ENCODE measurements around the gene BIVM. TPM values are rescaled to one million over a fixed set of nuclear protein-coding genes. Genes with fewer than 3 reads are reported as not detected.
A peak's percentile ranks its signal among the peaks of the same experiment; 100 is the strongest.

Gene BIVM
- polyA plus RNA-seq, 2 of the 4 experiments (the other 2 are of a cell fraction) = 7.4 to 14.7 TPM

DNA sequence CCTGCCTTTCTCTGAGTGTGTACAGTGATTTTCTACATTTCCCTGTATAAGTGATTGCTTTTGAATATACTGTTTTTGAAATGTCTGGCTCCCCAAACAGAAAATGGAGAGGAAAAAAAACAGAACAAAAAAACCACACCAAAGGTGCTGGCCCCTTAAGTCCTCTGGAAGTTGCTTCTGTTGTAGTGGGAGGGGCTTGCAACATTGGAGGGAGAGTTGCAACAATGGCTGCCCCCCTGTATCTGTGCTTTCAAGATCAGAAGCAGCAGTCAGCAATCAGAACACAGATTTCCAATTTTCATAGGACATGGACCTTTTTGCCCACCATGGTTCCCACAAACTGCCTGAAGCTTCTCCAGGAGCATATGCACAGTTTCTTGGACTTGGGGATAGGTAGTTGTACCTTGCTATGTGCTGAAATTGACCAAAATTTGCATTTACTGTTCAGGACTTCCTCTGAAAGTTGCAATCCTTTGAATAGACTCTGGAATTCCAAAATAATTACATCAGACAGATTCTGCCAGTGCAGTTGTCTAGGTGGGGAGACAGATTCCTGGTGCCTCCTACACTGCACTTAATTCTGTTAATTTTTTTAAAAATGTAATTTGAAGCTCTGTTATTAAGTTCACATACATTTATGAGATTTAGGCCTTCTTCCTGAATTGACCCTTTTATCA lies 13.8 kb downstream of the BIVM start (continued):
- TF ChIP-seq, protein P1, sequence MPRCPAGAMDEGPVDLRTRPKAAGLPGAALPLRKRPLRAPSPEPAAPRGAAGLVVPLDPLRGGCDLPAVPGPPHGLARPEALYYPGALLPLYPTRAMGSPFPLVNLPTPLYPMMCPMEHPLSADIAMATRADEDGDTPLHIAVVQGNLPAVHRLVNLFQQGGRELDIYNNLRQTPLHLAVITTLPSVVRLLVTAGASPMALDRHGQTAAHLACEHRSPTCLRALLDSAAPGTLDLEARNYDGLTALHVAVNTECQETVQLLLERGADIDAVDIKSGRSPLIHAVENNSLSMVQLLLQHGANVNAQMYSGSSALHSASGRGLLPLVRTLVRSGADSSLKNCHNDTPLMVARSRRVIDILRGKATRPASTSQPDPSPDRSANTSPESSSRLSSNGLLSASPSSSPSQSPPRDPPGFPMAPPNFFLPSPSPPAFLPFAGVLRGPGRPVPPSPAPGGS (IDR thresholded peaks at IDR 0.05) = no peak
- TF ChIP-seq HOXB13 (CRISPR knock-in tag; IDR thresholded peaks at IDR 0.05; ENCODE audit: low read depth) = no peak
- no peak for TF ChIP-seq JUN (IDR thresholded peaks at IDR 0.05)
- TF ChIP-seq CBX2 (IDR thresholded peaks at IDR 0.05; ENCODE audit: borderline replicate concordance, low read depth) = no peak
- TF ChIP-seq EHMT2 (IDR thresholded peaks at IDR 0.05; ENCODE audit: low read depth) = no peak
- no peak for TF ChIP-seq MAZ (IDR thresholded peaks at IDR 0.05; ENCODE audit: borderline replicate concordance, low read depth, low read length)

DNA sequence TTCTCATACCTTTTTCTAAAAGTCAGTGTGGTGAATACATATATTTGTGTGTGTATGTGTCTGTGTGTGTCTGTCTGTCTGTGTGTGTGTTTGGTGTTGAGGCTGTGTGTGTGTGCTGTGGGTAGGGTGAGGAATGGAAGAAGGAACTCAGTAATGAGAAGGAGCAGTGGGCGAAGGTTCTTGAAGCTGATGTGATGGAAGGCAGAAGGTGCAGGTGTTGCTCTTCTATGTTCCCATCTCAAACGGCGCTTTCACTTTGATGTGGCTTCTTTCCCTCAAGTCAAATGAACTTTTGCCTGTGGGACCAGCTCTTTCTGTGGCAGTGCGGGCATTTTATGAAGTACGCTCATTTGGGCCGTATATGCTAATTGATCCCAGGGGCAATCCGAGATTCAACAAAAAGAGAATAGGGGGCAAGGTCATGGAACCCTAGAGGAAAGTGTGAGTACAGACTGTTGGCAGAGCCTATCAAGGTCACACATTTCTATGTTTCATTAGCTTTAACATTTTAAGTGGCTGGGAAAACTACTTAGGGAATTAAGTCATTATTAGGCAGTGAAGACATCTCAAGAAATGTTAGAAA lies 15.2 kb downstream of the BIVM start:
- Histone ChIP-seq H3K4me3 (no peak overlapping the region), H3K4me2 (no peak overlapping the region), H3K4me1 (no peaks in the 10 kb centered on the region), H3K9me3 (no peaks in the 10 kb centered on the region), H3K27ac (no peak overlapping the region)
- WGBS (ENCODE audit: missing lambda C conversion rate) = 90% methylated on average over 7 of the region's 7 CpGs
- ATAC-seq = no peak
- TF ChIP-seq, protein P2, sequence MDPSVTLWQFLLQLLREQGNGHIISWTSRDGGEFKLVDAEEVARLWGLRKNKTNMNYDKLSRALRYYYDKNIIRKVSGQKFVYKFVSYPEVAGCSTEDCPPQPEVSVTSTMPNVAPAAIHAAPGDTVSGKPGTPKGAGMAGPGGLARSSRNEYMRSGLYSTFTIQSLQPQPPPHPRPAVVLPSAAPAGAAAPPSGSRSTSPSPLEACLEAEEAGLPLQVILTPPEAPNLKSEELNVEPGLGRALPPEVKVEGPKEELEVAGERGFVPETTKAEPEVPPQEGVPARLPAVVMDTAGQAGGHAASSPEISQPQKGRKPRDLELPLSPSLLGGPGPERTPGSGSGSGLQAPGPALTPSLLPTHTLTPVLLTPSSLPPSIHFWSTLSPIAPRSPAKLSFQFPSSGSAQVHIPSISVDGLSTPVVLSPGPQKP (IDR thresholded peaks at IDR 0.05; ENCODE audit: low read depth, low read length) = no peak
- TF ChIP-seq KDM5A (IDR thresholded peaks at IDR 0.05) = no peak
- TF ChIP-seq HDAC2 (IDR thresholded peaks at IDR 0.05) = no peak
- no peak for TF ChIP-seq CHD2 (IDR thresholded peaks at IDR 0.05; ENCODE audit: low read length, partially characterized antibody)
- ChIA-PET POLR2A (no interaction called here), CTCF (interaction anchor here (1.3 kb wide), 1 partner anchor 14 kb away, joined by 4 read pairs; no protein-coding TSS in a partner anchor)
- DNase-seq (ENCODE audit: low read depth in 1 of 2, low spot score in 1 of 2) = no peak
- no peak for FAIRE-seq

DNA sequence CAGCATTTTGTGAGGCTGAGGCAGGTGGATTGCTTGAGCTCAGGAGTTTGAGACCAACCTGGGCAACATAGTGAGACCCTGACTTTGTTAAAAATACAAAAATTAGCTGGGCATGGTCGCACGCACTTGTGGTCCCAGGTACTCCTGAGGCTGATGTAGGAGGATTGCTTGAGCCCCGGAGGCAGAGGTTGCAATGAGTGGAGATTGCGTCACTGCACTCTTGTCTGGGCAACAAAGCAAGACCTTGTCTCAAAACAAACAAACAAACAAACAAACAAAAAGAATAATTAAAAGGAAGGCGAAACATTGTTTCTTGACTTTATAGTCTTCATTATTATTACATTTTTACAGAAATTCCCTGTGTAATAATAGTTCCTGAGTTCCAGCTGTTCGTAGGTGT lies 15.9 kb downstream of the BIVM start:
- CTCF ChIA-PET = interaction anchor here (1.3 kb wide), 1 partner anchor 15 kb away, joined by 4 read pairs; no protein-coding TSS in a partner anchor
- TF ChIP-seq JUNB (IDR thresholded peaks at IDR 0.05) (no peak), CEBPB (IDR thresholded peaks at IDR 0.05) (0 out of 4 replicates have a peak, but pooled peaks of 1 of the 2 experiments have one; percentile 20)
- no peak for DNase-seq (ENCODE audit: low read depth in 1 of 2, low spot score in 1 of 2)
- FAIRE-seq = no peak
- Histone ChIP-seq H3K9me3 (no peaks in the 10 kb centered on the region), H3K27ac (no peak overlapping the region), H3K4me1 (no peaks in the 10 kb centered on the region), H3K4me2 (no peak overlapping the region), H3K4me3 (no peak overlapping the region)
- WGBS (ENCODE audit: missing lambda C conversion rate) = 78% methylated on average over 6 of the region's 6 CpGs
- ATAC-seq = no peak
- POLR2A ChIA-PET = no interaction called here

DNA sequence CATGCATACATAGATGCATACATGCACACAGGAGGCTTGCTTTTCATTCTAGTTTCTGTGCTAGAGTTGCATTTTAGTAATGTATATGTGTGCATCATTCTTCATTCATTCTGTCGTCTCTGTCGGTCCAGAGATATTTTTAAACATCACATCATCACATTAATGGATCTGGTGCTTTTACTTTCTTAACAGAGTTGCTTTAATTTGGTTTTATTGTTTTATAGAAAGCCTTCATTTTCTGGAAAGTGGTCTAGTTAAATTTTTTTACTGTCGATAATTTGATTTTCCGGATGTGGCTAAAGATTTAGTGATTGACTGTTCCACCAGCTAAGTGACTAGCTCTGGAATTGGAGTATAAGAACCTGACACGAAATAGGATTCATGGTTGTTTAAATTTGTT lies 16.9 kb downstream of the BIVM start:
- no peak for FAIRE-seq

More for the DNA sequence above, 16.9 kb downstream of the BIVM start:
- DNase-seq (ENCODE audit: low read depth in 1 of 2, low spot score in 1 of 2) (no peak), ATAC-seq (no peak)
- POLR2A ChIA-PET = no interaction called here
- 91% methylated on average over 5 of the region's 5 CpGs for WGBS (ENCODE audit: missing lambda C conversion rate)
- no peak overlapping the region for H3K27ac ChIP-seq
- H3K4me2 ChIP-seq = no peak overlapping the region
- no peaks in the 10 kb centered on the region for H3K9me3 ChIP-seq
- no peak overlapping the region for H3K4me3 ChIP-seq
- no peak for TF ChIP-seq RCOR1 (IDR thresholded peaks at IDR 0.05; ENCODE audit: low read depth, low read length)
- no peak for TF ChIP-seq MAZ (IDR thresholded peaks at IDR 0.05; ENCODE audit: borderline replicate concordance, low read depth, low read length)
- TF ChIP-seq MYC (IDR thresholded peaks at IDR 0.05; ENCODE audit: borderline replicate concordance, low read length) = no peak
- no peak for TF ChIP-seq POLR2A (IDR thresholded peaks at IDR 0.05; ENCODE audit: low read length)
- TF ChIP-seq, protein P3, sequence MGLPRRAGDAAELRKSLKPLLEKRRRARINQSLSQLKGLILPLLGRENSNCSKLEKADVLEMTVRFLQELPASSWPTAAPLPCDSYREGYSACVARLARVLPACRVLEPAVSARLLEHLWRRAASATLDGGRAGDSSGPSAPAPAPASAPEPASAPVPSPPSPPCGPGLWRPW (IDR thresholded peaks at IDR 0.05) = no peak
- TF ChIP-seq, protein P4, sequence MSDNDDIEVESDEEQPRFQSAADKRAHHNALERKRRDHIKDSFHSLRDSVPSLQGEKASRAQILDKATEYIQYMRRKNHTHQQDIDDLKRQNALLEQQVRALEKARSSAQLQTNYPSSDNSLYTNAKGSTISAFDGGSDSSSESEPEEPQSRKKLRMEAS (IDR thresholded peaks at IDR 0.05) = no peak
- no peak for TF ChIP-seq FOXS1 (CRISPR knock-in tag; IDR thresholded peaks at IDR 0.05)
- TF ChIP-seq JUNB (IDR thresholded peaks at IDR 0.05) = no peak
- TF ChIP-seq HDAC2 (IDR thresholded peaks at IDR 0.05) = no peak
- no peak for TF ChIP-seq BHLHE40 (IDR thresholded peaks at IDR 0.05; ENCODE audit: low read depth, low read length)
- TF ChIP-seq CBX8 (IDR thresholded peaks at IDR 0.05) = no peak
- TF ChIP-seq CEBPB (IDR thresholded peaks at IDR 0.05) = no peak
- TF ChIP-seq, protein P5, sequence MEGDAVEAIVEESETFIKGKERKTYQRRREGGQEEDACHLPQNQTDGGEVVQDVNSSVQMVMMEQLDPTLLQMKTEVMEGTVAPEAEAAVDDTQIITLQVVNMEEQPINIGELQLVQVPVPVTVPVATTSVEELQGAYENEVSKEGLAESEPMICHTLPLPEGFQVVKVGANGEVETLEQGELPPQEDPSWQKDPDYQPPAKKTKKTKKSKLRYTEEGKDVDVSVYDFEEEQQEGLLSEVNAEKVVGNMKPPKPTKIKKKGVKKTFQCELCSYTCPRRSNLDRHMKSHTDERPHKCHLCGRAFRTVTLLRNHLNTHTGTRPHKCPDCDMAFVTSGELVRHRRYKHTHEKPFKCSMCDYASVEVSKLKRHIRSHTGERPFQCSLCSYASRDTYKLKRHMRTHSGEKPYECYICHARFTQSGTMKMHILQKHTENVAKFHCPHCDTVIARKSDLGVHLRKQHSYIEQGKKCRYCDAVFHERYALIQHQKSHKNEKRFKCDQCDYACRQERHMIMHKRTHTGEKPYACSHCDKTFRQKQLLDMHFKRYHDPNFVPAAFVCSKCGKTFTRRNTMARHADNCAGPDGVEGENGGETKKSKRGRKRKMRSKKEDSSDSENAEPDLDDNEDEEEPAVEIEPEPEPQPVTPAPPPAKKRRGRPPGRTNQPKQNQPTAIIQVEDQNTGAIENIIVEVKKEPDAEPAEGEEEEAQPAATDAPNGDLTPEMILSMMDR (IDR thresholded peaks at IDR 0.05) = no peak
- TF ChIP-seq POLR2AphosphoS2 (conservative IDR thresholded peaks at IDR 0.05; ENCODE audit: low read length) = no peak
- no peak for TF ChIP-seq CHD2 (IDR thresholded peaks at IDR 0.05; ENCODE audit: low read length, partially characterized antibody)
- CTCF ChIA-PET = no interaction called here
- no peaks in the 10 kb centered on the region for H3K4me1 ChIP-seq

Data from A549 (cell line).